SW480 (cell line): ENCODE measurements around the gene CNOT10.
A peak's percentile ranks its signal among the peaks of the same experiment; 100 is the strongest.
"Not testable (repeated sequence)": the region's sequence is repeated elsewhere in the genome, so short reads cannot be mapped to it uniquely, and the experiment has no call there.

Source experiments
- DNase-seq: peaks from one replicate; pipeline ENCODE4 v3.0.0-alpha.2; 2016; ENCODE audit warnings: low spot score

CNOT10 gene

GRCh38 chr3:32686713-32687112 lies 1.7 kb downstream of the CNOT10 start:
- no peak for DNase-seq

GRCh38 chr3:32691847-32692246 lies 6.9 kb downstream of the CNOT10 start:
- no peak for DNase-seq

GRCh38 chr3:32696523-32696922 lies 11.5 kb downstream of the CNOT10 start:
- DNase-seq: no peak

- no peak for DNase-seq
Measured at GRCh38 chr3:32698506-32698905, 13.5 kb downstream of the CNOT10 start.

GRCh38 chr3:32699429-32699828 lies 14.4 kb downstream of the CNOT10 start:
- DNase-seq: no peak

GRCh38 chr3:32700244-32700643 lies 15.3 kb downstream of the CNOT10 start:
- DNase-seq: no peak

- DNase-seq: peak; percentile 20
Measured at GRCh38 chr3:32703491-32703972, 18.5 kb downstream of the CNOT10 start.

GRCh38 chr3:32705232-32705631 lies 20.2 kb downstream of the CNOT10 start:
- no peak for DNase-seq

- DNase-seq: no peak
Measured at GRCh38 chr3:32706348-32707025, 21.5 kb downstream of the CNOT10 start.

GRCh38 chr3:32707026-32707370 lies 22.0 kb downstream of the CNOT10 start:
- DNase-seq: no peak

GRCh38 chr3:32708672-32709283 lies 23.8 kb downstream of the CNOT10 start:
- no peak for DNase-seq

GRCh38 chr3:32709346-32709745 lies 24.4 kb downstream of the CNOT10 start:
- DNase-seq: no peak

- DNase-seq: no peak
Measured at GRCh38 chr3:32712506-32713055, 27.6 kb downstream of the CNOT10 start.

GRCh38 chr3:32713181-32713580 lies 28.2 kb downstream of the CNOT10 start:
- no peak for DNase-seq

GRCh38 chr3:32719335-32719734 lies 34.3 kb downstream of the CNOT10 start:
- DNase-seq: no peak

GRCh38 chr3:32719931-32720330 lies 34.9 kb downstream of the CNOT10 start:
- DNase-seq: no peak

GRCh38 chr3:32725721-32726120 lies 40.7 kb downstream of the CNOT10 start:
- no peak for DNase-seq

- DNase-seq: peak; percentile 53
Measured at GRCh38 chr3:32733631-32734229, 48.7 kb downstream of the CNOT10 start.

GRCh38 chr3:32734756-32735155 lies 49.8 kb downstream of the CNOT10 start:
- no peak for DNase-seq

- DNase-seq: not testable (repeated sequence)
Measured at GRCh38 chr3:32743470-32743869, 58.5 kb downstream of the CNOT10 start.

GRCh38 chr3:32743934-32744333 lies 58.9 kb downstream of the CNOT10 start:
- DNase-seq: no peak

- DNase-seq: no peak
Measured at GRCh38 chr3:32751377-32751776, 66.4 kb downstream of the CNOT10 start.

GRCh38 chr3:32755761-32756160 lies 70.8 kb downstream of the CNOT10 start:
- DNase-seq: no peak
